Neural crest cell (in vitro differentiated cells): ENCODE measurements around the gene CORO7. TPM values are rescaled to one million over a fixed set of nuclear protein-coding genes. Genes with fewer than 3 reads are reported as not detected.
A peak's percentile ranks its signal among the peaks of the same experiment; 100 is the strongest.

Source experiments
- DNase-seq: peaks from one replicate; pipeline ENCODE4 v3.0.0; 2021; ENCODE audit warnings: low read depth, mixed read lengths, low spot score
- H3K27ac Mint-ChIP-seq: one replicate; pipeline ENCODE4 v1.8.0; 2021; ENCODE audit warnings: mild to moderate bottlenecking, mixed read lengths; ENCODE audit not compliant: unreplicated experiment
- H3K27me3 Mint-ChIP-seq: 2 replicates; pipeline ENCODE4 v1.8.0; 2021; ENCODE audit warnings: low read depth, mild to moderate bottlenecking, mixed read lengths
- H3K36me3 Mint-ChIP-seq: 2 replicates; pipeline ENCODE4 v1.8.0; 2021; ENCODE audit warnings: low read depth, mild to moderate bottlenecking, mixed read lengths
- H3K4me1 Mint-ChIP-seq: 2 replicates; pipeline ENCODE4 v1.8.0; 2021; ENCODE audit warnings: mixed read lengths
- H3K4me3 Mint-ChIP-seq: one replicate; pipeline ENCODE4 v1.8.0; 2021; ENCODE audit warnings: mild to moderate bottlenecking, mixed read lengths
- H3K9me3 Mint-ChIP-seq: 2 replicates; pipeline ENCODE4 v1.8.0; 2021; ENCODE audit warnings: mixed read lengths
- total RNA-seq: library from RNA; stranded (reverse); gene quantifications from 2 replicates; pipeline ENCODE4 v1.2.1, GENCODE V29; 2021
- TF ChIP-seq, protein P1 (sequence below): fragments of 200-600 bp; sonication (generic); conservative IDR thresholded peaks from 2 replicates; pipeline ENCODE4 v1.5.0; 2021; ENCODE audit warnings: antibody characterized with exemption, mild to moderate bottlenecking

CORO7 gene
- total RNA-seq, 1 donor from 2014 or later = 43.2 TPM

DNA sequence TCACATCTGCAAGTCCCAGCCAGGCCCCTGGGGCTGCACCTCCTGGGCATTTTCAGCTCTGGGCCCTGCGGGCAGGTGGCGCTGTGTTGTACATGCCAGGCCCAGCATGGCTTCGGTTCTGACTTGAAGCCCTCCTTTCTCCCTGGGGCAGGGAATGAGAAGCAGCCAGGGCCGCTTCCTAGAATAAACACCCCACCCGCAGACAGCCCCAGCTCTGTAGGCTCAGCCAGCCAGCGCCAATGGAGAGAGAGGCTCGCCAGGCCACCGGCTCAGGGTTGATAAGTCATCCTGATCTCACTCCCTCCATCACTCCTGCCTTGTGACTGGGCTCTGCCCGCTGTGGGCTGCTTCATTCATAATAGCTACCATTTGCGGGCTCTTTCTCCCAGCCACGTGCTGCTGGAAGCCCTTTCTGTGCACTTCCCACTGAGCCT lies 106.5 kb downstream of the CORO7 start:
- no peaks in the 10 kb centered on the region for H3K9me3 Mint-ChIP-seq
- H3K36me3 Mint-ChIP-seq = no peaks in the 10 kb centered on the region
- no peak overlapping the region for H3K27ac Mint-ChIP-seq
- peak overlapping the region; percentile 51 for H3K4me3 Mint-ChIP-seq
- peaks cover 23% of the 10 kb centered on the region for H3K4me1 Mint-ChIP-seq
- DNase-seq = peak; percentile 56
- TF ChIP-seq, protein P1, sequence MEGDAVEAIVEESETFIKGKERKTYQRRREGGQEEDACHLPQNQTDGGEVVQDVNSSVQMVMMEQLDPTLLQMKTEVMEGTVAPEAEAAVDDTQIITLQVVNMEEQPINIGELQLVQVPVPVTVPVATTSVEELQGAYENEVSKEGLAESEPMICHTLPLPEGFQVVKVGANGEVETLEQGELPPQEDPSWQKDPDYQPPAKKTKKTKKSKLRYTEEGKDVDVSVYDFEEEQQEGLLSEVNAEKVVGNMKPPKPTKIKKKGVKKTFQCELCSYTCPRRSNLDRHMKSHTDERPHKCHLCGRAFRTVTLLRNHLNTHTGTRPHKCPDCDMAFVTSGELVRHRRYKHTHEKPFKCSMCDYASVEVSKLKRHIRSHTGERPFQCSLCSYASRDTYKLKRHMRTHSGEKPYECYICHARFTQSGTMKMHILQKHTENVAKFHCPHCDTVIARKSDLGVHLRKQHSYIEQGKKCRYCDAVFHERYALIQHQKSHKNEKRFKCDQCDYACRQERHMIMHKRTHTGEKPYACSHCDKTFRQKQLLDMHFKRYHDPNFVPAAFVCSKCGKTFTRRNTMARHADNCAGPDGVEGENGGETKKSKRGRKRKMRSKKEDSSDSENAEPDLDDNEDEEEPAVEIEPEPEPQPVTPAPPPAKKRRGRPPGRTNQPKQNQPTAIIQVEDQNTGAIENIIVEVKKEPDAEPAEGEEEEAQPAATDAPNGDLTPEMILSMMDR = peak; percentile 61
- H3K27me3 Mint-ChIP-seq = peaks cover 9% of the 10 kb centered on the region

- no peak overlapping the region for H3K27ac Mint-ChIP-seq
- H3K4me3 Mint-ChIP-seq = peak overlapping the region; percentile 51
Measured at GRCh38 chr16:4309102-4309832, 107.1 kb downstream of the CORO7 start.

GRCh38 chr16:4307215-4308037 lies 109.0 kb downstream of the CORO7 start:
- H3K4me1 Mint-ChIP-seq = peaks cover 23% of the 10 kb centered on the region
- no peaks in the 10 kb centered on the region for H3K36me3 Mint-ChIP-seq
- TF ChIP-seq, protein P1 = no peak
- H3K27me3 Mint-ChIP-seq = no peaks in the 10 kb centered on the region
- H3K27ac Mint-ChIP-seq = peak overlapping the region; percentile 98
- peak overlapping the region; percentile 89 for H3K4me3 Mint-ChIP-seq
- H3K9me3 Mint-ChIP-seq = no peaks in the 10 kb centered on the region
- DNase-seq = peak; percentile 89

More at GRCh38 chr16:4309102-4309832, 107.1 kb downstream of the CORO7 start:
- Mint-ChIP-seq H3K27me3 (peaks cover 4% of the 10 kb centered on the region), H3K36me3 (no peaks in the 10 kb centered on the region), H3K4me1 (peaks cover 20% of the 10 kb centered on the region), H3K9me3 (no peaks in the 10 kb centered on the region)
- TF ChIP-seq, protein P1 = no peak
- no peak for DNase-seq

GRCh38 chr16:4306470-4307214 lies 109.8 kb downstream of the CORO7 start:
- DNase-seq = no peak
- no peaks in the 10 kb centered on the region for H3K9me3 Mint-ChIP-seq
- H3K4me1 Mint-ChIP-seq = peaks cover 23% of the 10 kb centered on the region
- no peaks in the 10 kb centered on the region for H3K27me3 Mint-ChIP-seq
- TF ChIP-seq, protein P1 = no peak
- H3K4me3 Mint-ChIP-seq = peak overlapping the region; percentile 89
- H3K27ac Mint-ChIP-seq = peak overlapping the region; percentile 98
- H3K36me3 Mint-ChIP-seq = no peaks in the 10 kb centered on the region

Other genes with a start within 250 kb of the CORO7 start
- 0.32 and 0.40 TPM in 2 replicates for gene SRL, start 174.5 kb downstream of the CORO7 start, total RNA-seq
- gene TFAP4, start 143.6 kb downstream of the CORO7 start, total RNA-seq = 36.9 and 37.9 TPM in 2 replicates
- gene GLIS2, start 100.5 kb downstream of the CORO7 start, total RNA-seq = 17.2 and 17.4 TPM in 2 replicates
- 36.2 and 43.3 TPM in 2 replicates for gene PAM16, start 65.3 kb downstream of the CORO7 start, total RNA-seq
- gene VASN, start 44.7 kb downstream of the CORO7 start, total RNA-seq = 0.91 and 1.2 TPM in 2 replicates
- 45.1 and 55.2 TPM in 2 replicates for gene DNAJA3, start 9.3 kb upstream of the CORO7 start, total RNA-seq
- 40.5 and 45.0 TPM in 2 replicates for gene NMRAL1, start 58.0 kb upstream of the CORO7 start, total RNA-seq
- 38.1 and 39.6 TPM in 2 replicates for gene HMOX2, start 59.8 kb upstream of the CORO7 start, total RNA-seq
- gene CDIP1, start 122.2 kb upstream of the CORO7 start, total RNA-seq = 31.7 and 32.2 TPM in 2 replicates
- 0.30 and 0.32 TPM in 2 replicates for gene C16orf96, start 139.7 kb upstream of the CORO7 start, total RNA-seq
- gene UBALD1, start 198.3 kb upstream of the CORO7 start, total RNA-seq = 14.8 and 17.6 TPM in 2 replicates
- 79.7 and 83.1 TPM in 2 replicates for gene MGRN1, start 208.2 kb upstream of the CORO7 start, total RNA-seq